Mucosa of rectum (tissue), 2 donors: ENCODE results near the gene UBXN6.

ENCODE experiments used
- H3K27ac ChIP-seq, 2 donors: one replicate each; pipeline ENCODE4 v1.7.0; 2013; ENCODE audit warnings: inconsistent platforms in 2 of 2, low read depth in 2 of 2, low read length in 2 of 2
- H3K27me3 ChIP-seq, 2 donors: one replicate each; pipeline ENCODE4 v1.7.0; 2013; ENCODE audit warnings: low read length in 2 of 2; ENCODE audit not compliant: control insufficient read depth in 2 of 2, insufficient read depth in 2 of 2
- H3K36me3 ChIP-seq, 2 donors: one replicate each; pipeline ENCODE4 v1.7.0; 2013; ENCODE audit warnings: low read length in 2 of 2; ENCODE audit not compliant: control insufficient read depth in 2 of 2, insufficient read depth in 2 of 2
- H3K4me1 ChIP-seq, 2 donors: one replicate each; pipeline ENCODE4 v1.7.0; 2013; ENCODE audit warnings: low read length in 2 of 2, mild to moderate bottlenecking in 1 of 2; ENCODE audit not compliant: control insufficient read depth in 2 of 2, insufficient read depth in 2 of 2
- H3K4me3 ChIP-seq, 2 donors: one replicate each; pipeline ENCODE4 v1.7.0; 2013; ENCODE audit warnings: low read length in 2 of 2
- H3K9ac ChIP-seq, 2 donors: one replicate each; pipeline ENCODE4 v1.7.0; 2013; ENCODE audit warnings: low read length in 2 of 2, low read depth in 1 of 2, mild to moderate bottlenecking in 1 of 2
- H3K9me3 ChIP-seq, 2 donors: one replicate each; pipeline ENCODE4 v1.7.0; 2013; ENCODE audit warnings: low read length in 2 of 2; ENCODE audit not compliant: control insufficient read depth in 2 of 2
- donor health status: healthy.
- donor health status: Normal muscosa, but diverticular disease.

UBXN6 gene

DNA sequence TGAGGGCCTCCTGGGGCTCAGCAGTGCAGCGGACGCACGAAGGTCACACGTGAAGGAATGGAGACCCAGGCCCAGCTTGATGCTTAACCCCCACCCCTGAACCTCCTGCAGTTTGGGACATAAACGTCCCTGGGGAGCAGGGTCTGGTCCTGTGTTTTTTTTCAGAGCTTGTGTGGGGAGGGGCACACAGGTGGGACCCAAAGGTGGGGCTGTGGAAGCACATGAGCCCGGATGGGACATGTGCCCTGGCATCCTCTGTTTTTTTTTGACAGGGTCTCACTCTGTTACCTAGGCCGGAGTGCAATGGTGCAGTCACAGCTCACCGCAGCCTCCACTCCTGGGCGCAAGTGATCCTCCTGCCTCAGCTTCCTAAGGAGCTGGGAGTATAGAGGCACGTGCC is 20.5 kb downstream of the UBXN6 start:
- no peaks in the 10 kb centered on the region for H3K27me3 ChIP-seq
- no peaks in the 10 kb centered on the region for H3K4me1 ChIP-seq
- H3K9ac ChIP-seq: no peak overlapping the region
- no peaks in the 10 kb centered on the region for H3K9me3 ChIP-seq
- no peak overlapping the region for H3K4me3 ChIP-seq
- peaks cover 5 to 13% of the 10 kb centered on the region in 2 donors for H3K36me3 ChIP-seq
- no peak overlapping the region for H3K27ac ChIP-seq

DNA sequence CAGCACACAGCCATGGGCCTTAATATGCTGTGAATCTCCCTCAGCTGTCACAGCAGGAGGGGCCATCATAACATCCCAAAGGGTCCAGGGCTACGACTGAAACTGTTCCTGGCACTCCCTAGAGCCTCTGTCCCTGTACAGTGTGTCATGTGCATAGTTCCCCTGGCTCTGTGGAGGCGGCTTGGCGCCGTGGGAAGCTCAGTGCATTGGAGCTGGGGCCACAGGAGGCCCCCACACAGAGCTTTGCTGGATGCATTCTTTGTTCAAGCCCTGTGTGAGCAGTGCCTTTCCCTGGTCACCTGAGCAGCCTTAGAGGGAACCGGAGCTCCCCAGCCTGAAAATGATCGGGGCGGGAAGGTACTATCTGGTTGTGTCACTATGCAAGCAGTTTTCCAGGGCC is 21.4 kb downstream of the UBXN6 start:
- Histone ChIP-seq H3K9ac (no peak overlapping the region), H3K27ac (no peak overlapping the region), H3K27me3 (no peaks in the 10 kb centered on the region), H3K4me1 (no peaks in the 10 kb centered on the region), H3K36me3 (peaks cover 5 to 9% of the 10 kb centered on the region in 2 donors), H3K4me3 (no peak overlapping the region), H3K9me3 (no peaks in the 10 kb centered on the region)

DNA sequence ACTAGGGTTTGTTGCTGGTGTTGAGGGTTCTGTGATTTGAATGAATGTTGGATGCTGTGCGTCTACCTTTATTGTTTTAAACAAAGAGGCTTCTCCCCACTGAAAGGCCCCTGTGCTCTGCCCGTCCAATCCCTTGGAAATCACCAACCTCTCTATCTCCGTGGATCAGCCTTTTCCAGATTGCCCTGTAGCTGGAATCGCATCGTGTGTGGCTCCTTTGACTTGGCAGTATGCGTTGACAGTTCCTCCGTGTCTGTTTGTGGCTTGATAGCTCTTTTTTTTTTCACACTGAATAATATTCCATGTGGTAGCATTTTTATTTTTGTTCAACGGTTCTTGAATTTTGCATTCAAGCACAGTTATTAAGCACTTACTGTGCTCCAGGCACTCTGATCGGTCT is 23.2 kb downstream of the UBXN6 start:
- Histone ChIP-seq H3K27me3 (no peaks in the 10 kb centered on the region), H3K9ac (no peak overlapping the region), H3K4me3 (no peak overlapping the region), H3K9me3 (no peaks in the 10 kb centered on the region), H3K4me1 (no peaks in the 10 kb centered on the region), H3K27ac (no peak overlapping the region), H3K36me3 (peaks cover 9 to 12% of the 10 kb centered on the region in 2 donors)

DNA sequence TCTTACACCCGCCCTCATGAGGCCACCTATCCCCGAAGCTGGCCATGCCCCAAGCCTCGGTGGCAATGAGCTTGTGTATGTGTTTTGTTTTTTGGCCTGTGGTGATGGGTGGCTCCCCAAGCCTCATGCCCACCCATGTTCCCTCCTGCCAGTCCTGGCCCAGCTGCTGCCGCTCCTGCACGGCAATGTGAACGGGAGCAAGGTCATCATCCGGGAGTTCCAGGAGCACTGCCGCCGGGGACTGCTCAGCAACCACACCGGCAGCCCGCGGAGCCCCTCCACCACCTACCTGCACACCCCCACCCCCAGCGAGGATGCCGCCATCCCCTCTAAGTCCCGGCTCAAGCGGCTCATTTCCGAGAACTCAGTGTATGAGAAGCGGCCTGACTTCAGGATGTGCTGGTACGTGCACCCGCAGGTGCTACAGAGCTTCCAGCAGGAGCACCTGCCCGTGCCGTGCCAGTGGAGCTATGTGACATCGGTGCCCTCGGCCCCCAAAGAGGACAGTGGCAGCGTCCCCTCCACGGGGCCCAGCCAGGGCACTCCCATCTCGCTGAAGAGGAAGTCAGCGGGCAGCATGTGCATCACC is 24.6 kb downstream of the UBXN6 start:
- Histone ChIP-seq H3K4me3 (no peak overlapping the region), H3K4me1 (no peaks in the 10 kb centered on the region), H3K27ac (no peak overlapping the region), H3K27me3 (no peaks in the 10 kb centered on the region), H3K9ac (no peak overlapping the region), H3K9me3 (no peaks in the 10 kb centered on the region), H3K36me3 (peaks cover 9 to 17% of the 10 kb centered on the region in 2 donors)

DNA sequence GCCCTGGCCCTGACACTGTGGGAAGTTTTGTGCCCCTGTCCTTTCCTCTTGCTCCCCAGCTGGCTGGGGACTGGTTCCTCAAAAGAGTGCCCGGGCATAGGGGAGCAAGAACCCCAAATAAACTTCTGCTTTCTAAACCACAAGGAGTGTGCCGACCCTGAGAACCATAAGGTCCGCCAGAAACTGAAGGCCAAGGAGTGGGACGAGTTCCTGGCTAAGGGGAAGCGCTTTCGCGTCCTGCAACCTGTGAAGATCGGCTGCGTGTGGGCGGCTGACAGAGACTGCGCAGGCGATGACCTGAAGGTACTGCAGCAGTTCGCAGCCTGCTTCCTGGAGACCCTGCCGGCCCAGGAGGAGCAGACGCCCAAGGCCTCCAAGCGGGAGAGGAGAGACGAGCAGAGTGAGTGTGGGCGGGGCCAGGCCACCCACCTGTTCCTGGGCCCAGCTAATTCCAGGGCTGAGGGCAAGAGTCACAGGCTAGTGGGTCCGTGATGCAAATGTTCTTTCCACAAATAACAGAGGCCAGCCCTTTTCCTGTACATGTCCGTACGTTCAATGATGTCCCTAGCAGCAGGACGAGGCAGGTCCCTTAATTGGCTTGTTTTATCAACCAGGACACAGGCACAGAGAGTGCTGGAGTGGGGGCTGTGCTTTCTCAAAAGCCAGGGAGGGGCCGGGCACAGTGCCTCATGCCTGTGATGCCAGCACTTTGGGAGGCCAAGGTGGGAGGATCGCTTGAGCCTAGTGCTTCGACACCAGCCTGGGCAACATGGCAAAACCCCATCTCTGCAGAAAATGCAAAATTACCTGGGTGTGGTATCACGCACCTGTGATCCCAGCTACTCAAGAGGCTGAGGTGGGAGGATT is 25.6 kb downstream of the UBXN6 start:
- Histone ChIP-seq H3K27ac (peak overlapping the region in 1 of 2 donors; percentile 32), H3K4me3 (no peak overlapping the region), H3K36me3 (peaks cover 9 to 17% of the 10 kb centered on the region in 2 donors), H3K9ac (no peak overlapping the region), H3K9me3 (no peaks in the 10 kb centered on the region), H3K27me3 (no peaks in the 10 kb centered on the region), H3K4me1 (no peaks in the 10 kb centered on the region)

DNA sequence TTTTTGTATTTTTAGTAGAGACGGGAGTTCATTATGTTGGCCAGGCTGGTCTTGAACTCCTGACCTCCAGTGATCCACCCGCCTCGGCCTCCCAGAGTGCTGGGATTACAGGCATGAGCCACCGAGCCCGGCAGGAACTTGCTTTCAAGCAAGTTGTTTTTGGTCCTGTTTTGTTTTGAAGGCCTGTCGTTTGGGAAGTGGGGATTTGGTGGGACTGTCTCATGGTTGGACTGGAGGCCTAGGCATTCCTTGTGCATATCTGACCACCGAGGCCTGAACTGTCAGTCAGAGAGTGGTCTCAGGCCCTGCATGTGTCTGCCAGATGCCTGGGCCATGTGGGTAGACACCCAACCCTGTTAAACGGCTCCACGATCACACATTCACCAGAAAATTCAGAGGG is 26.3 kb downstream of the UBXN6 start:
- Histone ChIP-seq H3K36me3 (peaks cover 9 to 17% of the 10 kb centered on the region in 2 donors), H3K27ac (peak overlapping the region in 1 of 2 donors; percentile 23), H3K4me3 (no peak overlapping the region), H3K27me3 (no peaks in the 10 kb centered on the region), H3K9ac (no peak overlapping the region), H3K4me1 (no peaks in the 10 kb centered on the region), H3K9me3 (no peaks in the 10 kb centered on the region)

DNA sequence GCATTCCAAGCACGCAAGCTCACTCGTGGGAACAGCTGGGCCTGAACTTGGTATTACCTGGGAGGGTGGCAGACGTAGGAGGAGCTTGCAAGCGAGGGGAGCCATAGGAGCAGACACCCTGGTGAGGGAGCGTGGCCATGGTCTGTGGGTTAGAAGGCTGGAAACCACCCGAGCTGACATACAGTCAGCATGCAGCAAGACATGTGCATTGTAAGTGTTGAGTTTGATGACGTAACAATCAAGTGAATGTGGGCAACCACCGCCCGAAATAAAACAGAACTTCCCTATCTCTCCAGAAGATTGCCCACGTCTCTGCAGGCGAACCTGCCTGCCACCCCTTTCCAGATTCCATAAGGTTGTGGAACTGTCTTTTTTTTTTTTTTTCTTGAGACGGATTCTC is 26.8 kb downstream of the UBXN6 start:
- no peaks in the 10 kb centered on the region for H3K9me3 ChIP-seq
- peaks cover 9 to 15% of the 10 kb centered on the region in 2 donors for H3K36me3 ChIP-seq
- H3K9ac ChIP-seq: no peak overlapping the region
- H3K27me3 ChIP-seq: no peaks in the 10 kb centered on the region
- H3K4me1 ChIP-seq: no peaks in the 10 kb centered on the region
- H3K4me3 ChIP-seq: no peak overlapping the region
- H3K27ac ChIP-seq: no peak overlapping the region

DNA sequence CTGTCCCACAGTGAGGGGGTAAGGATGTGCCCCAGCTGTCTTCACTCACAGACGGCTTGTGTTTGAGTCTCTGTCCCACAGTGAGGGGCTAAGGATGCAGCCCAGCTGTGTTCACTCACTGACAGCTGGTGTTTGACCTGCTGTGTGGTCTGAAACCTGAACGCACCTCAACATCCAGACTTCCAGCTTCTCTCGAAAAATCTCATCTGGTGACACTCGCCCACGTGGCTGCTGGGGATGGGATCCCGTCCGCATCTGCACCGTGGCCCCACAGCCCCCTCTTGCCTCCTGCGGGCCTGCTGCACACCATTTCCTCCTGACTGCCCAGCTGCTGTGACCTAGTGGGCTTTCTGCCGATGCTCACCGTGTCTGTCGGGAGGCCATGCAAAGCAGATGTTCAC is 27.8 kb downstream of the UBXN6 start:
- peaks cover 9 to 18% of the 10 kb centered on the region in 2 donors for H3K36me3 ChIP-seq
- no peak overlapping the region for H3K27ac ChIP-seq

DNA sequence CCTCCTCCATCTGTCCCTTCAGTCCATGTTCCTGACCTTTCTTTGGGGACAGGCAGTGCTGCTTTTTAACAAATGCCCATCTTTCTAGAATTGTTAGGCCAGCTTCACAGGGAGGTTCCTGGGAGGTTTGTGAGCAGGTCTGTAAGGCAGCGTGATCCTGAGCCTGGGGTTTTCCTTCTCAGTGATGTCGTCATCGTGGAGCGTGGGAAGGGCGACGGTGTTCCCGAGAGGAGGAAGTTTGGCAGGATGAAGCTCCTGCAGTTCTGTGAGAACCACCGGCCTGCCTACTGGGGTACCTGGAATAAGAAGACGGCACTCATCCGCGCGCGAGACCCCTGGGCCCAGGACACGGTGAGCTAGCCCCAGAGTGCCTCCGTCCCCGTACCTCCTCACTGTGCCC is 28.3 kb downstream of the UBXN6 start:
- H3K27me3 ChIP-seq: no peaks in the 10 kb centered on the region
- H3K4me3 ChIP-seq: no peak overlapping the region
- peaks cover 9 to 18% of the 10 kb centered on the region in 2 donors for H3K36me3 ChIP-seq
- H3K9me3 ChIP-seq: no peaks in the 10 kb centered on the region
- no peak overlapping the region for H3K9ac ChIP-seq
- H3K4me1 ChIP-seq: no peaks in the 10 kb centered on the region
- no peak overlapping the region for H3K27ac ChIP-seq

More for the DNA sequence above, 27.8 kb downstream of the UBXN6 start:
- Histone ChIP-seq H3K27me3 (no peaks in the 10 kb centered on the region), H3K9ac (no peak overlapping the region), H3K9me3 (no peaks in the 10 kb centered on the region), H3K4me1 (no peaks in the 10 kb centered on the region), H3K4me3 (no peak overlapping the region)

DNA sequence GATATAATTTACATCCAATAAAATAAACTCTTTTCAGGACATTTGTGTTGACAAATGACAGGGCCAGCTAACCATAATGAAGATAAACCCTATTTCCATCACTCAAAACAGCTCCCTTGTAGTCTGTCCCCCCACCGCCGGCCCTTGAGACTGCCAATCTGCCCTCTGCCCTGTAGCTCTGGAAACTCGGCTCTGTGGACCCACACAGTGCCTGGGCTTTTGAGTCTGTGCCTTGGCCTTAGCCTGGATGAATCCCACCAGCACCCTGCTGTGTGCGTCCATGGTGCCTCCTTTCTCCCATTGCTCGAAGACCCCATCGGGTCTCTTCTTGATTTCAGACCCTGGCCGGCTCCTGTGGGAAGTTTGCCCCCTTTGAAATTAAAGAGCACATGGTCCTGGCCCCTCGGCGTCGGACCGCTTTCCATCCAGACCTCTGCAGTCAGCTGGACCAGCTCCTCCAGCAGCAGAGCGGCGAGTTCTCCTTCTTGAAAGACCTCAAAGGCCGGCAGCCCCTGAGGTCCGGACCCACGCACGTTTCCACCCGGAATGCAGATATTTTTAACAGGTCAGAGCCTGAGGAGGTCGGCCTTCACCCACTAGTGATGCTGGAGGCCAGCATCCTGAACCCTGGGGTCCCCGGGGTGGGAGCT is 29.1 kb downstream of the UBXN6 start:
- Histone ChIP-seq H3K9me3 (no peaks in the 10 kb centered on the region), H3K4me3 (no peak overlapping the region), H3K4me1 (no peaks in the 10 kb centered on the region), H3K27me3 (no peaks in the 10 kb centered on the region), H3K36me3 (peaks cover 9 to 20% of the 10 kb centered on the region in 2 donors), H3K9ac (no peak overlapping the region), H3K27ac (no peak overlapping the region)
